Raji (cell line): Measurements from ENCODE around the gene PLK5.

ENCODE experiments used
- POLR2A ChIP-seq: IDR thresholded peaks from 2 replicates; pipeline ENCODE4 v1.6.1; 2011; ENCODE audit warnings: low read depth, low read length, control low read depth; ENCODE audit not compliant: insufficient read depth

Gene PLK5

DNA sequence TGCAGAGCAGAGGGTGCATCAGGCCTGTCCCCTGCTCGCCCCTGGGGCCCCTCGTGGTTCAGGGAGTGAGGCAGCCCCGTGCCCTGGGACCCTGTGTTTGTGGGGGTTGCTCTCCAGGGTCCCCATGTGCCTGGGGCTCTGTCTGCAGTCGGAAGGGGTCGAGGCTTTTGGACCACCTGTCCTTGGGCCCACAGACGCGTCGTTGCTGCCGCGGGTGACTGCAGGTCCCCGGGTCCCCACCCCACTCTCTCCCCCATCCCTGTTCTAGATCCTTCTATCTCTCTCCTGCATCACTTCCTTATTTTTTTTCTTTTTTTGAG lies 35.6 kb upstream of the PLK5 start:
- no peak for TF ChIP-seq POLR2A

DNA sequence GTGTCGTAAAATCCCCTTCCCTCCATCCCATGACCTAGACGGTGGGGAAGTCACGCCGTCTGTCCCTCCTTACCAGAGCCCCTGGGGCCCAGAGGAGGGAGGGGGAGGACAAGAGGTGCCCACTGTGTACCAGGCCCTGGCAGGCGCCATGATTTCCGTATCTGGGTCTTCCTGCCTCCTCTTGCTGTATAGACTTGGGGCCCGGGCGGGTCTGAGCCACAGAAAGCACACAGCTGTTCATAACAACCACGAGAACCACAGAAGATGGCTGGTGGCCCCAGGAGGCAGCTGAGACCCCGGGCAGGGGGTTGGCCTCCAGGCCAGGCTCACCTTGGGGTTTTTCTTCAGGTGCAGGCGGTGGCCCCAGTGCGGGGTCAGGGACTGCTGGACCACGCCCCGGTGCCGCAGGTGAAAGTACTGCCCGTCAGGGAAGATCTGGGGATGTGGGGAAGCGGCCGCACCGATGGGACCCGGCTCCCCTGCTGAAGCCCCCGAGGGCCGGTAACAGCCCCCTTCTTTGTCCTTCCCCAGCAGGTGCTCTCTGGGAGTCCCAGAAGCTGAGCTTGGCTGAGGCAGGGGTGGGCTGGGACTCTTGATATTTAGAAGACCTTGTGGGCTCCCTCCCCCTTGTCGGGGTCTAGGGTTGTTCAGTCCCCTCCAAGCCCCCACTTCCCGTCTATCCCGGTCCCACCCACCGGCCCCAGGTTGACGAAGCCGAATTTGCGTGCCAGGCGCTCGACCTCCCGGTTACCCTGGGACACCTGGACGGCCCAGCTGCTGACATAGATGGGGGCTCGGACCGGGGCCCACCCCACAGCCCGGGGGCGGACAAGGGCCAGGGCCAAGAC lies 34.2 kb upstream of the PLK5 start:
- no peak for TF ChIP-seq POLR2A

DNA sequence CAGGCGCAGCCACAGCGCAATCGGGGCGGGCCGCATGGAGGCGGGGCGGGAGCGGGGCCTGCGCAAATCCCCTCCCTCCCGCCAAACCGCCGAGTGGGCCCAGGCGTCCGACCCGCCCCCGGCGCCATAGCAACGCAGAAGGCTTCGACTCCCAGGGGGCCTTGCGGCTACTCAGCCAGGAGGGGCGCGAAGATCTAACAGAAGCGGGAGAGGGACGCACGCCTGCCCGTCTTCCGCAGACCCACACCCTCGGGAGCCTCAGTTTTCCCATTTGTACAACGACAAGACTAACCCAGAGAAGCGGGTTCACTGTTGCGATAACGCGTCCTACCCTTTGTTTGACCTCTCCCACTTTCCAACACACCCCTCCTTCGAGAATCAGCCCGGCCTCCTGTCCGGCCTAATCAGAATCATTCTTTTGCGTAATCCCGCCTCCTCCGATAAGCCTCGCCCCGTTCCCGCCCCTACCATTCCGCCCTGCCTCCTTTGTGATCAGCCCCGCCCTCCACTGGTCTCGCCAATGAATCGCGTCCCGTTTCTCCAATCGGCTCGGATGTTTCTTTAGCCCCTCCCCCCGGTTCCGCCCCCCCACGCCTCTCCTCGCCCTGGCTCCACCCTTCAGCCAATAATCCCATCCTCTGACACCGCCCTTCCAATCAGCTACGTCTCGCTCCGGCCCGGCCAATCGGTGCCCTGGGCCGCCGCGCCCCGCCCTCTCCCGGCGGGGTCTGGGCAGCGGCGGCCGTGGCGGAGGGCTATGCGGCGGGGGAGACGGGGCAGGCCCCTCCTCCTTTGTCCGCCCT lies 33.4 kb upstream of the PLK5 start, which contains the start of gene PCSK4:
Gene PCSK4, minus strand, starts transcription at position 40 of the 803 bp plus-strand sequence. Its CDS starts 4 bp downstream, at position 36.
- TF ChIP-seq POLR2A: peak; percentile 49

DNA sequence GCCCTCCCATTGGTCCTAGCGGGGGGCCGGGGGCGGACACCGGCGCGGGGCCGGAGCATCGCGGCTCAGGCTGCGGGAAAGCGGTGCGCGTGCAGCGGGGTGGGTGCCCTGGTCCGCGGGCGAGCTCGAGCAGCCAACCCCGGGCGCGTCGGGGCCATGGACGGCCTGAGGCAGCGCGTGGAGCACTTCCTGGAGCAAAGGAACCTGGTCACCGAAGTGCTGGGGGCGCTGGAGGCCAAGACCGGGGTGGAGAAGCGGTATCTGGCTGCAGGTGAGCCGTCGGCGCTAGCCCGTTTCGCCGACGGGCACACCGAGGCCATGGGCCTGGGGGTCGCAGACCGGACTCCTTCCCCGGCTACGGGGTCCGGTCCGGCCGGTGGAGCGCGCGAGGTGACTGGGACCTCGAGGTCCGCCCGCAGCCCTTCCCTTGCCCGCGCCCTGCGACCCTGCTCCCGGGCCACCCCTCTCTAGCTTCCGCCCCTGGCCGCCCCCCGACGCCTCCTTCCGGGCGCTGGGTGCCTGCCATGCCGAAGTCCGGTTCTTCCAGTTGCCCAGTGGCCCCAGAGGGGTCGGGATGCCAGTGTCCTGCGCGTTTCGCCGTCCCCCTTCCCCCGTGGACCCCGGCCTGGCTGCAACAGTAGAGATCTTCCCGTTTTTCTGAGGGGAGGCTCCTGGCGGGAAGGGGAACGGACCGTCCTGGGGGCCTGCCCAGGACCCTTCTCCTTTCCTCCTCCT lies 32.6 kb upstream of the PLK5 start, which contains the start of gene REEP6:
Gene REEP6, plus strand, starts transcription at position 68 of the 735 bp plus-strand sequence. Its CDS starts 89 bp downstream, at position 157.
- peak; percentile 77 for TF ChIP-seq POLR2A

DNA sequence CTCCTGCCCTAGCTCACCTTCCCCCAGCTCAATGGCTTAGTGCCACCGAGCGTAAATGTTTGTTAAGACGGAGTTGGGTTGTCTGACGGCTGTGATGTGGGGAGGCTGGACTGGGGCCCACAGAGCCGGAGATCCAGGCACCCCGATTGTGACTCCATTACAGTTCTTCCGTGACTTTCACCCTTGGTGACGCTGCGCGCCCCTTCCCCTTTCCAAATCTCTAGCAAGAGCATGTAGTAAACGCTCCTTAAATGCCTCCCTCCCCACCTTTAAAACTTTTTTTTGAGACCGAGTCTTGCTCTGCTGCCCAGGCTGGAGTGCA lies 32.1 kb upstream of the PLK5 start:
- no peak for TF ChIP-seq POLR2A

DNA sequence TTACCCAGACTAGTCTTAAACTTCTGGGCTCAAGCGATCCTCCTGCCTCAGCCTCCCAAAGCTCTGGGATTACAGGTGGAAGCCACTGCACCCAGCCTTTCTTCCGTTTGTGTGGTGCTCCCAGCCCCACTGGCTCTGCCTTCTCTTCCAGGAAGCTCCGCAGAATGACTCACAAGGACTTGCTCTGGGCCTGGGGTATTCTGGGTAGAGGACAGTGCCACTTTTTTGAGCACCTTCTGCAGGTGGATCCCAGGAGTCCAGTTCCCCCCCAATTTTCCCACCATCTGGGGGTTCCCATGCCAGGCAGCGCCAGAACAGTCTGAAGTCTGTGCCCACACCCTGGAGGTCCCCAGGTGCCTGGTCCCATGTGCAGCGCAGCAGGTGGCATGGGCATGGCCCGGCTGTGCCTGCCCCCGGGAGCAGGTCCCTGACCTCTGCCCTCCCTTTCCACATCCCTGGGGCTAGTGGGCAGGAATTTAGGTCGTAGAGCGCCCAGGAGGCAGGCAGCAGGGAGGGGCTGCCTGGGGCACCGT lies 31.3 kb upstream of the PLK5 start:
- TF ChIP-seq POLR2A: no peak

DNA sequence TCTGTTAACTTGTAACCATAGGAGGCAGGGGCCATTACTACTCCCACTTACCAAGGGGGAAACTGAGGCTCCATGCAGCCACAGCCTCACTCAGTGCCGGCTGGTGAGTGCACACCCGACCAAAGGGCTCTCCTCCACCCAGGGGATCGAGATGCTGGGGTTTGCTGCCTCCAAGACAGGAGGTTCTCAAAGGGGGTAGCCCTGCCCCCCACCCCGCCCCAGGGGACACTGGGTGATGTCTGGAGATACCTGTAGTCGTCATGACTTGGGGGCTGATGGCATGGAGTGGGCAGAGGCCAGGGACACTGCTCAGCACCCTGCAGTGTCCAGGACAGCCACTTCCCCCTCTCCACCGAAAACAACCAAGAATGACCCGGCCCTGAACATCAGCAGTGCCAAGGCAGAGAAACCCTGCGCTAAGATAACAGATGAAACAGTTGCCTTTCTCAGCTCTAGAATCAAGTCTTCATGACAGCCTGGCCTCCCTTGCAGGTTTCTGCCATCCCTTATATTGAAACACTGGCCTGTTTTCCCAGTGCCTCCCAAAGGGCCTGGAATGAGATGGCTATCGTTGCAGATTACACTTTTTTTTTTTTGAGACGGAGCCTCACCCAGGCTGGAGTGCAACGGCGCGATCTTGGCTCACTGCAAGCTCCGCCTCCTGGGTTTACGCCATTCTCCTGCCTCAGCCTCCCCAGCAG lies 29.6 kb upstream of the PLK5 start:
- TF ChIP-seq POLR2A: no peak

DNA sequence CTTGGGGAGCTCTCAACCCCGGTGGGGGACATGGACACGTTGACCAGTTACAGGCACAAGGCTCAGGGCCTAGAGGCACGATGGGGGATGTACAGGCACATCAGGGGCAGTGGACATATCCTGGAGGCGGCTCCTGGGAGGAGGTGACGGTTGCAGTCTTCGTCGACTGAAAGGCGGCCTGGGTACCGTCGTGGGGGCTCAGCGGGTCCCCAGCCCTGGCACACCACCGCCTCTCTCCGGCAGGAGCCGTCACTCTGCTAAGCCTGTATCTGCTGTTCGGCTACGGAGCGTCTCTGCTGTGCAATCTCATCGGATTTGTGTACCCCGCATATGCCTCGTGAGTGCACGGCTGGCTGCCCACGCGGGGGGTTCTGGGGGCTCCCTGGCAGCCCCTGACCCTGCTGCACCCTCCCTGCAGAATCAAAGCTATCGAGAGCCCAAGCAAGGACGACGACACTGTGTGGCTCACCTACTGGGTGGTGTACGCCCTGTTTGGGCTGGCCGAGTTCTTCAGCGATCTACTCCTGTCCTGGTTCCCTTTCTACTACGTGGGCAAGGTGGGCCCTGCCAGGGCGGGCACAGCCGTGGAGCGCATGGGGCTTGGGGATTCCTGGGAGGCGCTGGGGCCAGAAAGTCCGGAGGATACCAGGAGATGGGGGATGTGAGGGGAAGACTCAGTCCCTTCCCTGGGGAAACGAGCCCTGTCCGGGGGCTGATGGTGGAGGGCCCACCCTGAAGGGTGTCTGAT lies 28.7 kb upstream of the PLK5 start:
- TF ChIP-seq POLR2A: no peak

DNA sequence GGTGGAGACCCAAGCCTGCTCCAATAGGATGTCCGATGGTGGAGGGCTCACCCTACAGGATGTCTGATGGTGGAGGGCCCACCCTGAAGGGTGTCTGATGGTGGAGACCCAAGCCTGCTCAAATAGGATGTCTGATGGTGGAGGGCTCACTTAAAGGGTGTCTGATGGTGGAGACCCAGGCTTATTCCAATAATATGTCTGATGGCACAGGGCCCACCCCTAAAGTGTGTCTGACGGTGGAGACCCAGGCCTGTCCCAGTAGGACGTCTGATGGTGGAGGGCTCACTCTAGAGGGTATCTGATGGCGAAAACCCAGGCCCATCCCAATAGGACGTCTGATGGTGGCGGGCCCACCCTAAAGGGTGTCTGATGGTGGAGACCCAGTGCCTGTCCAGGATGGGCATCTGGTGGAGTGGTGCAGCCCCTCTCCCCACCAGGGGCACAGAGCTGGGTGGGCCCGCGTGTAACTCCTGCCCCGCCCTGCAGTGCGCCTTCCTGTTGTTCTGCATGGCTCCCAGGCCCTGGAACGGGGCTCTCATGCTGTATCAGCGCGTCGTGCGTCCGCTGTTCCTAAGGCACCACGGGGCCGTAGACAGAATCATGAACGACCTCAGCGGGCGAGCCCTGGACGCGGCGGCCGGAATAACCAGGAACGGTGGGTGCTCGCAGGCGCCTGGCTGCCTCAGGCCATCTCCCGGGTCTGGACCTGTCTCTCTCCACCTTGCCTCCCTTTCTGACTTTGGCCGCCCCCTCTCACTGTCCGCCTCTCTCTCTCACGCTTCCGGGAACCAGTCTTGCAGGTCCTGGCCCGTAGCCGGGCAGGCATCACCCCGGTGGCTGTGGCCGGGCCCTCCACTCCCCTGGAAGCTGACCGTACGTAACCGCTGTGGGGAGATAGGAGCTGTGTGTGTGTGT lies 27.8 kb upstream of the PLK5 start:
- TF ChIP-seq POLR2A: no peak

DNA sequence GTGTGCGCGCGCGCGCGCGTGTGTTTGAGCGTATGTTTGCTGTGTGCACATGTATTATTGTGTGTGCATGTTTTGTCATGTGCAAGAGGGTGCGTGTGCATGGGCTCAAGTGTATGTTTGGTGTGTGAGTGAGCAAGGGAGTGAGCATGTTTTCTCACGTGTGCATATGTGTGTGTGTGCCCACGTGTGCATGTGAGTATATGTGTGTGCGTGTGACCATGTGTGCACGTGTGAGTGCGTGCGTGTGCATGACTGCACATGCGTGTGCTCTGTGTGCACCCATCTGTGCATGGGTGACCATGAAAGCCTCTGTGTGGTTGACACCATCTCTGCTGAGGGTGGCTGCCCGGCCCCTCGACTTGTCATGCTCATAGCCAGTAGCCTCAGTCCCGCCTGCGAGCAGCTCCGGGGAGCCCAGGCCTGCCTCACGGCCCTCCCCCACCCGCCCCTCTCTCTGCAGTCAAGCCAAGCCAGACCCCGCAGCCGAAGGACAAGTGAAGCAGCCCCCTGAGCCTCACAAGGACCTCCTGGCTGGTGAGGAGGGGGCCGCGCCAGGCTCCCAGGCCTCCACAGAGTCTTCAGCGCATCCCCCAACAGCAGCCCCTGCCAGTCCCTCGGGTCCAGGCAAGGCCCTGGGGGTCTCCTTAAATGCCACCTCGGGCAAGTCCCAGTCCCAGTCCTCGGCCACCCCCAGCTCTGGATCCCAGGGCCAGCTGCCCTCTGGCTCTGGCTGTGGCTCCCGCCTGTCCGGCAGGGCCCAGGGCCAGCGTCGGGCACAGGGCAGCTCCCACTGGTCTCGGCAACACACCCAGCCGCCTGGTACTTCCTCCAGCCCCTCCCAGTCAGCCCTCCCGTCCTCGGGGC lies 26.9 kb upstream of the PLK5 start:
- 0 out of 2 replicates have a peak, but pooled peaks have one; percentile 22 for TF ChIP-seq POLR2A

DNA sequence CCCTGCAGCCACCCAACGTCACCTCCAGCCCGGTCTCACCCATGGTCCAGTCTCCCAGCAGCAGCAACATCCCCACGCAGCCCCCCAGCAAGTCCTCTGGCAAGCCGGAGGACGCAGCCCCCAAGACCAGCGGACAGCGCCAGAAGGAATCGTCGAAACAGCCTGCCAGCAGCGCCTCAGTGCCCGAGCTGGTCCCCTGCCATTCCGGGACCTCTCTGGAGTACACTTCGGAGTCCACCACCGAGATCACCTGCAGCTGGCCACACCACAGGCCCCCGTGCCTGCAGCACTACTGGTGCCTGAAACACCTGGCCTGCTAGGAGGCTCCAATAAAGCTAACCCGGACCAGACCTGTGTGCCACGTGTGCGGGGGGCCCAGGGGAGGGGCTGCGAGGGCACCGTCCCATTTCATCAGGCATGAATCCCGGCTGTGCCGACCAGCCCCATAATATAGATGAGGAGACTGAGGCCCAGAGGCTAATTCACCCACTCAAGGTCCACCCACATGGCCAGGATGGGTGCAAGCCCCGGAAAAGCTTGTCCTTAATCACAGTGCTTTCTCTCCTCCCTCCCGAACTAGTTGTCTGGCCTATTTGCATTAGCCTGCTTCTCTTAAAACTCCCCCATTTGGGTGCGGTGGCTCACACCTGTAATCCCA lies 26.2 kb upstream of the PLK5 start:
- no peak for TF ChIP-seq POLR2A

DNA sequence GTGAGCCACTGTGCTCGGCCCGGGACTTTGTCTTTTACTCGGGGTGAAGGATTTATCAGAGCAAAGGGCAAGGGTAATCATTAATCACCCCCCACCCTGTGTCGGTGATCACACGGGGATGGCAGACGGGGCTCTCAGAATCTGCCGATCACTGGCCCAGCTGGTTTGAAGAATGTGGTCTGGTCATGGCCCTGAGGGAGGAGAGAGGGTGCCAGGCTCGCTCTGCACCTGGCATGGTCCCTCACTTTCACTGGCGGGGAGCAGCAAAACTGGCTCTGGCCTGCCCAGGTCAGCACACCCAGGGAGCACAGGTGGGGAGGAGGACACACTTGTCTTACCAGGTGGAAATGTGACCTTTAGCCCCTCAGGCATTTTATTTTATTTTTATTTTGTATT lies 22.7 kb upstream of the PLK5 start:
- TF ChIP-seq POLR2A: no peak
